ENCODE results near the gene RERE.

DNA sequence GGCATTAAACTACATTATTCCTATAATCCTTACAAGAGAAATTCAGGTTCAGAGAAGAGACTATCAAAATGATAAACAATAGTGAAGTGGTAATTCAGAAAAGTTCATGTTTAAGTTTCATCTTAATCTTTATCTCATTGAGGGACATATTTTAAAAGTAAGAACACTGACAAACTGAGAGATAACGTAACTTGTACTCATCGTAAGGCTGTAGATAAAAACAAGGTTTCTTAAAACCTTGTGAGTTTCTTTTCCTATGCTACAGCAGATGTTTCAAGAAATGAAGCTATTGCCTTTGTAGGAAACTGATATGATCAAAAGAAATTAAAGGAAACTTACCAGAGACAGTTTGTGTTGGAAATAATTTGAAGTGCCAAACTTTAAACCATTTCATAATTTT is 65.0 kb downstream of the RERE start:
- TF ChIP-seq, protein P1, sequence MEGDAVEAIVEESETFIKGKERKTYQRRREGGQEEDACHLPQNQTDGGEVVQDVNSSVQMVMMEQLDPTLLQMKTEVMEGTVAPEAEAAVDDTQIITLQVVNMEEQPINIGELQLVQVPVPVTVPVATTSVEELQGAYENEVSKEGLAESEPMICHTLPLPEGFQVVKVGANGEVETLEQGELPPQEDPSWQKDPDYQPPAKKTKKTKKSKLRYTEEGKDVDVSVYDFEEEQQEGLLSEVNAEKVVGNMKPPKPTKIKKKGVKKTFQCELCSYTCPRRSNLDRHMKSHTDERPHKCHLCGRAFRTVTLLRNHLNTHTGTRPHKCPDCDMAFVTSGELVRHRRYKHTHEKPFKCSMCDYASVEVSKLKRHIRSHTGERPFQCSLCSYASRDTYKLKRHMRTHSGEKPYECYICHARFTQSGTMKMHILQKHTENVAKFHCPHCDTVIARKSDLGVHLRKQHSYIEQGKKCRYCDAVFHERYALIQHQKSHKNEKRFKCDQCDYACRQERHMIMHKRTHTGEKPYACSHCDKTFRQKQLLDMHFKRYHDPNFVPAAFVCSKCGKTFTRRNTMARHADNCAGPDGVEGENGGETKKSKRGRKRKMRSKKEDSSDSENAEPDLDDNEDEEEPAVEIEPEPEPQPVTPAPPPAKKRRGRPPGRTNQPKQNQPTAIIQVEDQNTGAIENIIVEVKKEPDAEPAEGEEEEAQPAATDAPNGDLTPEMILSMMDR (IDR thresholded peaks at IDR 0.05; ENCODE audit: insufficient read depth, low read depth, low read length), result no peak
- no peak for TF ChIP-seq EZH2 (IDR thresholded peaks at IDR 0.05; ENCODE audit: insufficient read depth, low read length)
